Loucy (cell line): ENCODE measurements around the gene HSPG2.

Experiments used
- CTCF ChIP-seq: fragments of 200-600 bp; sonication (generic); conservative IDR thresholded peaks from 2 replicates; pipeline ENCODE4 v1.5.1; 2014; ENCODE audit warnings: mild to moderate bottlenecking, antibody characterized with exemption, low read length
- EZH2phosphoT487 ChIP-seq: fragments of 200-600 bp; IDR thresholded peaks from 2 replicates; pipeline ENCODE4 v1.6.1; 2018; ENCODE audit warnings: antibody characterized with exemption, mild to moderate bottlenecking, moderate library complexity, borderline replicate concordance

- TF ChIP-seq CTCF (no peak), EZH2phosphoT487 (no peak)
These were observed 5.4 kb upstream of the HSPG2 start for GRCh38 chr1:21942464-21942863.
